Subcutaneous abdominal adipose tissue (tissue), 5 donors: Measurements from ENCODE around the gene RNF150.

Experiments
- H3K27ac ChIP-seq: one replicate; pipeline ENCODE4 v1.7.0; 2013; ENCODE audit warnings: low read depth, mild to moderate bottlenecking, inconsistent platforms, low read length, moderate library complexity
- H3K27me3 ChIP-seq, 5 donors: one replicate each; pipeline ENCODE4 v1.7.0; 2013; ENCODE audit warnings: low read length in 5 of 5, inconsistent platforms in 1 of 5; ENCODE audit not compliant: control insufficient read depth in 5 of 5, insufficient read depth in 4 of 5
- H3K36me3 ChIP-seq, 5 donors: one replicate each; pipeline ENCODE4 v1.7.0; 2013; ENCODE audit warnings: low read length in 5 of 5; ENCODE audit not compliant: control insufficient read depth in 5 of 5, insufficient read depth in 5 of 5
- H3K4me1 ChIP-seq, 5 donors: one replicate each; pipeline ENCODE4 v1.7.0; 2013; ENCODE audit warnings: low read length in 5 of 5, mild to moderate bottlenecking in 3 of 5, moderate library complexity in 1 of 5; ENCODE audit not compliant: control insufficient read depth in 5 of 5, insufficient read depth in 5 of 5
- H3K4me3 ChIP-seq, 5 donors: one replicate each; pipeline ENCODE4 v1.7.0; 2013; ENCODE audit warnings: low read length in 5 of 5, low read depth in 1 of 5
- H3K9ac ChIP-seq, 5 donors: one replicate each; pipeline ENCODE4 v1.7.0; 2013; ENCODE audit warnings: low read length in 5 of 5, mild to moderate bottlenecking in 4 of 5, moderate library complexity in 3 of 5
- H3K9me3 ChIP-seq, 5 donors: one replicate each; pipeline ENCODE4 v1.7.0; 2013; ENCODE audit warnings: low read length in 5 of 5; ENCODE audit not compliant: control insufficient read depth in 5 of 5
- donor health status: healthy.
- donor health status: healthy.
- donor health status: healthy.
- donor health status: healthy.
- donor health status: healthy.

RNF150 gene

GRCh38 chr4:141158219-141158618 lies 24.9 kb upstream of the RNF150 start:
- Histone ChIP-seq H3K27ac (no peak overlapping the region), H3K36me3 (no peaks in the 10 kb centered on the region), H3K4me1 (no peaks in the 10 kb centered on the region), H3K27me3 (no peaks in the 10 kb centered on the region), H3K4me3 (no peak overlapping the region), H3K9ac (no peak overlapping the region), H3K9me3 (no peaks in the 10 kb centered on the region)

- H3K27me3 ChIP-seq: no peaks in the 10 kb centered on the region
- no peak overlapping the region for H3K9ac ChIP-seq
Measured at GRCh38 chr4:141155586-141155985, 22.3 kb upstream of the RNF150 start.

GRCh38 chr4:141154725-141155124 lies 21.5 kb upstream of the RNF150 start:
- Histone ChIP-seq H3K9me3 (no peaks in the 10 kb centered on the region), H3K4me1 (no peaks in the 10 kb centered on the region), H3K27ac (no peak overlapping the region), H3K9ac (no peak overlapping the region), H3K36me3 (no peaks in the 10 kb centered on the region), H3K4me3 (no peak overlapping the region), H3K27me3 (no peaks in the 10 kb centered on the region)

More at GRCh38 chr4:141155586-141155985, 22.3 kb upstream of the RNF150 start:
- Histone ChIP-seq H3K36me3 (no peaks in the 10 kb centered on the region), H3K4me3 (no peak overlapping the region), H3K4me1 (no peaks in the 10 kb centered on the region), H3K9me3 (no peaks in the 10 kb centered on the region), H3K27ac (no peak overlapping the region)

- Histone ChIP-seq H3K9me3 (no peaks in the 10 kb centered on the region), H3K27ac (no peak overlapping the region)
Measured at GRCh38 chr4:141153751-141154510, 20.7 kb upstream of the RNF150 start.

GRCh38 chr4:141144207-141144606 lies 10.9 kb upstream of the RNF150 start:
- no peaks in the 10 kb centered on the region for H3K36me3 ChIP-seq
- no peaks in the 10 kb centered on the region for H3K9me3 ChIP-seq
- no peak overlapping the region for H3K9ac ChIP-seq
- H3K27ac ChIP-seq: no peak overlapping the region
- no peaks in the 10 kb centered on the region for H3K27me3 ChIP-seq
- H3K4me3 ChIP-seq: no peak overlapping the region
- H3K4me1 ChIP-seq: no peaks in the 10 kb centered on the region

More at GRCh38 chr4:141153751-141154510, 20.7 kb upstream of the RNF150 start:
- Histone ChIP-seq H3K36me3 (no peaks in the 10 kb centered on the region), H3K4me3 (no peak overlapping the region), H3K27me3 (no peaks in the 10 kb centered on the region), H3K9ac (no peak overlapping the region), H3K4me1 (no peaks in the 10 kb centered on the region)

- Histone ChIP-seq H3K9ac (no peak overlapping the region), H3K27me3 (no peaks in the 10 kb centered on the region), H3K9me3 (no peaks in the 10 kb centered on the region), H3K4me1 (no peaks in the 10 kb centered on the region), H3K27ac (no peak overlapping the region), H3K36me3 (no peaks in the 10 kb centered on the region), H3K4me3 (no peak overlapping the region)
Measured at GRCh38 chr4:141142423-141142822, 9.2 kb upstream of the RNF150 start.

- Histone ChIP-seq H3K9ac (no peak overlapping the region), H3K27ac (no peak overlapping the region), H3K4me1 (no peaks in the 10 kb centered on the region), H3K4me3 (no peak overlapping the region), H3K9me3 (no peaks in the 10 kb centered on the region), H3K36me3 (no peaks in the 10 kb centered on the region), H3K27me3 (no peaks in the 10 kb centered on the region)
Measured at GRCh38 chr4:141140391-141141200, 7.3 kb upstream of the RNF150 start.

GRCh38 chr4:141133999-141134995 lies 1.0 kb upstream of the RNF150 start:
- H3K36me3 ChIP-seq: no peaks in the 10 kb centered on the region
- H3K27me3 ChIP-seq: peaks cover 0 to 8% (median 3%) of the 10 kb centered on the region in 5 donors
- no peak overlapping the region for H3K27ac ChIP-seq
- H3K4me1 ChIP-seq: peaks cover 0 to 33% (median 22%) of the 10 kb centered on the region in 5 donors
- H3K4me3 ChIP-seq: no peak overlapping the region
- H3K9me3 ChIP-seq: no peaks in the 10 kb centered on the region
- no peak overlapping the region for H3K9ac ChIP-seq

GRCh38 chr4:141132709-141133145 lies 542 bp downstream of the RNF150 start:
- Histone ChIP-seq H3K9me3 (no peaks in the 10 kb centered on the region), H3K4me1 (peaks cover 0 to 48% (median 26%) of the 10 kb centered on the region in 5 donors), H3K36me3 (no peaks in the 10 kb centered on the region), H3K27me3 (peaks cover 0 to 8% (median 3%) of the 10 kb centered on the region in 5 donors), H3K9ac (peak overlapping the region in 4 of 5 donors; percentile 31 to 80 (median 68)), H3K4me3 (peak overlapping the region; percentile 69 to 90 (median 86)), H3K27ac (peak overlapping the region; percentile 52)
